GM18519 (cell line): ENCODE measurements around the gene ARL4C.
A peak's percentile ranks its signal among the peaks of the same experiment; 100 is the strongest.

ENCODE experiments used
- ATAC-seq: cut with Tn5 transposase; IDR thresholded peaks from one replicate; pipeline ENCODE4 v1.9.1; 2021; ENCODE audit warnings: mild to moderate bottlenecking, moderate library complexity; ENCODE audit not compliant: unreplicated experiment, low FRiP score

ARL4C gene

GRCh38 chr2:234448506-234449184, 48.2 kb downstream of the ARL4C start:
- no peak for ATAC-seq

DNA sequence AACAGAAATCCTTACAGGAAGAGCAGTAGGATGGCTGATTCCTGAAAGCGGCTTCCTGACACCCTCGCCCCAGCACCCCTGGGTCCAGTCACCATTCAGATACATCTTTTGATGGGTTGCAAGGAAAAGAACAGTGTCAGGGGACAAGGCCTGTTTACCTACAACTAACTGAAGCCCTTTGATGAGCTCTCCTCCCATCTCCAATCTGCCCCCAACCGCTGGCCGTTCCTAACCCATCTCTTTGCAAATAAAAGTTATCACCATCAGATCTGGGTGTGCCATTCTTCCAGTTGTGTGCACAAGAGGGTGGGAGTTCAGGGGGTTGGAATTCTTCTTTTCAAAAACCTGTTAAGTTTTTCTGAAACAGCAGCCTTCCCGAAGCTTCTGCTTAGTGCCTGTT, 48.9 kb downstream of the ARL4C start:
- no peak for ATAC-seq

- no peak for ATAC-seq
Measured at GRCh38 chr2:234447189-234447588, 49.7 kb downstream of the ARL4C start.

DNA sequence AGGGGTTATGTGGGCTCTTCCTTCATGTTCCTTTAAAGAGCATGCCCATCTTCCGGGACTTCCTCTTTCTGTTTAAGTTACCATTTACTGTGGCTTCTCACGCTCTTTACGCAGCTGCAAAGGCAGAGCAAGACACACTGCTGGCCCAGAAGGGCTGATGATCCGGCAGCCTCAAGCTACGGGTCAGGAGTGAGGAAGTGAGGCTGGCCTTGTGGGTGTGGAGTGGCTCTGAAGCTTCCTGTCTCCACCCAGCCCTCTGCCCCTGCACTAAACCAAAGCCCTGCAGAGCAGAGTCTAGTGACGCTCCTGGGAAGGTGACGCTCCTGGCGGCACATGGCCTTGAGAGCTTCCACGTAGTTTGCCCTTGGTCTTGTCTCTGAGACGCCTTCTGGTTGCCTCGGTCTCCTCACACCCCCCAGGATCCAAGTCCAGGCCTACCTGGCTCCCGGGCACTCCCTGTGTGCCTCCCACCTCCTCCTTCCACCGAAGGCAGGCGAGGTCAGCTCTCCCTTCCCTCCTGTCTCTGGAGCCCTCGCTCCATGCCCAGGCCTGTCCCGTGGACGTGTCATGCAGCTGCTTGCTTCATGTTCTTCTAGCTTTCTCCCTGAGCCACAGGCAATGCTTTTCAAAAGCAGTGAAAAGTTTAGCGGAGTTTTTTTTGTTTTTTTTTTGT, 50.3 kb downstream of the ARL4C start:
- ATAC-seq = peak; percentile 60

DNA sequence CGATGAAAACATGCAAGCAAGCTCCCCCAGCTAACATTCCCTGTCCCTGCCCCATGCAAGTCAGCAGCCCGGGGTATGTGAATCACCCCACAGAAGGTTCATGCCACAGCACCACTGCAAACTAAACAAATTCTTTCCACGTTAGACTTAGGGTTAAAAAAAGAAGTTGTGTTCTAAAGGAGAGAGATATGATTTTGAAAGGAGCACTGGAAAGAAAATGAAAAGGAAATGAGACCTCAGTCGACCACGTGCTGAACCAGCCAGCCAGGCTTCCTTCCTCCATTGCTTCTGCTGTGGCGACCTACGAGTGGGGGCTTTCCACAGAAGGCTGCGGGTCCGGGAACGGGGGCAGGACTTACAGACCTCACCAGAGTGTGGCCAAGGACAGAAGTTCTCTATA, 52.0 kb downstream of the ARL4C start:
- ATAC-seq = no peak

GRCh38 chr2:234444242-234444730, 52.6 kb downstream of the ARL4C start:
- no peak for ATAC-seq
